SK-N-SH (cell line): Measurements from ENCODE around the gene ARHGAP6. TPM values are rescaled to one million over a fixed set of nuclear protein-coding genes. Genes with fewer than 3 reads are reported as not detected.
A peak's percentile ranks its signal among the peaks of the same experiment; 100 is the strongest.

ENCODE experiments used
- CTCF ChIA-PET: fragments of 300-600, 350-600 bp; formaldehyde crosslinking; extraction: SDS; loops from one replicate; lab custom pipeline; 2021; lab: Yijun Ruan, JAX
- POLR2A ChIA-PET: fragments of 350-600 bp; sonication (Branson Sonifier 250); formaldehyde crosslinking; extraction: SDS; loops from one replicate; lab custom pipeline; 2020; ENCODE audit warnings: antibody characterized with exemption, inconsistent platforms; lab: Yijun Ruan, JAX
- DNase-seq: peaks from one replicate; pipeline ENCODE4 v3.0.0; 2012
- H2AFZ ChIP-seq: fragments of 200-600 bp; sonication (generic); 2 replicates; pipeline ENCODE4 v1.8.1; 2016; ENCODE audit warnings: antibody characterized with exemption, mild to moderate bottlenecking, low read depth
- H3F3A ChIP-seq: fragments of 200-600 bp; sonication (generic); replicated peaks from 2 replicates; pipeline ENCODE3; 2016; ENCODE audit warnings: antibody characterized with exemption, mild to moderate bottlenecking; ENCODE audit not compliant: insufficient read depth
- H3K27ac ChIP-seq, 2 experiments: fragments of 200-500 bp in 1 of 2; fragments of 200-600 bp in 1 of 2; sonication (Bioruptor generic) in 1 of 2; sonication (generic), shearing (Covaris generic) in 1 of 2; 2 replicates each; pipeline versions ENCODE4 v1.5.1 to v1.6.1; 2014 to 2016; ENCODE audit warnings: low read depth in 2 of 2, inconsistent platforms in 1 of 2, low read length in 1 of 2, mild to moderate bottlenecking in 1 of 2, mixed read lengths in 1 of 2
- H3K27me3 ChIP-seq: fragments of 200-600 bp; sonication (generic), shearing (Covaris generic); 2 replicates; pipeline ENCODE4 v1.6.1; 2016; ENCODE audit warnings: mixed run types; ENCODE audit not compliant: insufficient read depth
- H3K36me3 ChIP-seq, 2 experiments: fragments of 200-500 bp in 1 of 2; fragments of 200-600 bp in 1 of 2; sonication (Bioruptor generic) in 1 of 2; sonication (generic) in 1 of 2; replicated peaks in 1 of 2; 2 replicates each; pipeline versions ENCODE3 to v1.5.1; 2014 to 2016; ENCODE audit warnings: low read length in 1 of 2, mild to moderate bottlenecking in 1 of 2; ENCODE audit not compliant: insufficient read depth in 2 of 2, control insufficient read depth in 1 of 2
- H3K4me1 ChIP-seq, 2 experiments: fragments of 200-500 bp in 1 of 2; fragments of 200-600 bp in 1 of 2; sonication (Bioruptor generic) in 1 of 2; sonication (generic), shearing (Covaris generic) in 1 of 2; 2 replicates each; pipeline versions ENCODE4 v1.5.1 to v1.6.1; 2014 to 2016; ENCODE audit warnings: low read depth in 1 of 2, low read length in 1 of 2, mixed run types in 1 of 2; ENCODE audit not compliant: insufficient read depth in 2 of 2, control insufficient read depth in 1 of 2
- H3K4me2 ChIP-seq: fragments of 200-600 bp; sonication (generic), shearing (Covaris generic); 2 replicates; pipeline ENCODE4 v1.6.1; 2017; ENCODE audit warnings: mixed run types
- H3K4me3 ChIP-seq, 2 experiments: fragments of 200-500 bp in 1 of 2; fragments of 200-600 bp in 1 of 2; sonication (Bioruptor generic) in 1 of 2; sonication (generic), shearing (Covaris generic) in 1 of 2; 2 replicates each; pipeline versions ENCODE4 v1.5.1 to v1.8.1; 2014 to 2016; ENCODE audit warnings: low read depth in 2 of 2, inconsistent platforms in 1 of 2, low read length in 1 of 2, mild to moderate bottlenecking in 1 of 2, mixed read lengths in 1 of 2, moderate library complexity in 1 of 2
- H3K79me2 ChIP-seq: fragments of 200-600 bp; sonication (generic); 2 replicates; pipeline ENCODE4 v1.8.1; 2017; ENCODE audit warnings: mild to moderate bottlenecking; ENCODE audit not compliant: insufficient read depth
- H3K9ac ChIP-seq: fragments of 200-600 bp; sonication (generic); 2 replicates; pipeline ENCODE4 v1.6.1; 2017; ENCODE audit warnings: mixed run types
- H3K9me2 ChIP-seq: fragments of 200-600 bp; sonication (generic); 2 replicates; pipeline ENCODE4 v1.6.1; 2017; ENCODE audit warnings: mixed run types
- H3K9me3 ChIP-seq: fragments of 200-600 bp; sonication (generic); 2 replicates; pipeline ENCODE4 v1.6.1; 2017; ENCODE audit warnings: mixed run types, mild to moderate bottlenecking, moderate library complexity
- H4K20me1 ChIP-seq: fragments of 200-600 bp; sonication (generic); 2 replicates; pipeline ENCODE4 v1.6.1; 2017; ENCODE audit warnings: mild to moderate bottlenecking, mixed run types; ENCODE audit not compliant: insufficient read depth
- EP300 ChIP-seq, 2 experiments: IDR thresholded peaks; 2 replicates each; pipeline versions ENCODE4 v1.4.0 to v1.6.1; 2012; ENCODE audit warnings: borderline replicate concordance in 1 of 2, low read depth in 1 of 2, low read length in 1 of 2
- EZH2phosphoT487 ChIP-seq: fragments of 200-600 bp; sonication (generic); IDR thresholded peaks from 2 replicates; pipeline ENCODE4 v1.6.1; 2017; ENCODE audit warnings: low read depth, mixed run types, mild to moderate bottlenecking, antibody characterized with exemption, moderate library complexity, borderline replicate concordance
- FOXJ3 ChIP-seq: sonication (generic); formaldehyde crosslinking; IDR thresholded peaks from 2 replicates; pipeline ENCODE4 v1.5.1; 2020; ENCODE audit warnings: mild to moderate bottlenecking, missing genetic modification reagents
- FOXM1 ChIP-seq: IDR thresholded peaks from 2 replicates; pipeline ENCODE4 v1.4.0; 2012; ENCODE audit warnings: low read depth, mild to moderate bottlenecking
- GABPA ChIP-seq: IDR thresholded peaks from 2 replicates; pipeline ENCODE4 v1.4.0; 2012; ENCODE audit warnings: low read depth, mild to moderate bottlenecking
- GATA2 ChIP-seq: sonication (generic); formaldehyde crosslinking; IDR thresholded peaks from 2 replicates; pipeline ENCODE4 v1.5.0; 2020; ENCODE audit warnings: mild to moderate bottlenecking, missing genetic modification reagents
- JUND ChIP-seq: IDR thresholded peaks from 2 replicates; pipeline ENCODE4 v1.4.0; 2012
- MXI1 ChIP-seq: IDR thresholded peaks from 2 replicates; pipeline ENCODE4 v1.6.1; 2012; ENCODE audit warnings: mild to moderate bottlenecking, low read depth, low read length, improper control_type of control experiment
- NFIC ChIP-seq: IDR thresholded peaks from 2 replicates; pipeline ENCODE4 v1.4.0; 2012; ENCODE audit warnings: borderline replicate concordance
- NRF1 ChIP-seq: IDR thresholded peaks from 2 replicates; pipeline ENCODE4 v1.6.1; 2012; ENCODE audit warnings: low read depth, mild to moderate bottlenecking, low read length
- POLR2AphosphoS5 ChIP-seq: IDR thresholded peaks from 2 replicates; pipeline ENCODE4 v1.6.1; 2012; ENCODE audit warnings: low read depth, low read length
- RAD21 ChIP-seq: IDR thresholded peaks from 2 replicates; pipeline ENCODE4 v1.6.1; 2012; ENCODE audit warnings: mild to moderate bottlenecking, low read length
- SMC3 ChIP-seq: IDR thresholded peaks from 2 replicates; pipeline ENCODE4 v1.6.1; 2012; ENCODE audit warnings: low read depth, low read length, improper control_type of control experiment
- TAF1 ChIP-seq: IDR thresholded peaks from 2 replicates; pipeline ENCODE4 v1.6.1; 2012; ENCODE audit warnings: low read depth, mild to moderate bottlenecking, low read length, moderate library complexity, borderline replicate concordance
- TEAD4 ChIP-seq: IDR thresholded peaks from 2 replicates; pipeline ENCODE4 v1.4.0; 2012; ENCODE audit warnings: mild to moderate bottlenecking, borderline replicate concordance; ENCODE audit not compliant: insufficient read depth
- WGBS: methylation state at CpG from one replicate; pipeline ENCODE4 v1.1.6; 2017; ENCODE audit warnings: low lambda C conversion rate; 5-methylcytosine and 5-hydroxymethylcytosine counted together
- polyA plus RNA-seq, 3 experiments: library from polyadenylated mRNA; depleted of rRNA; stranded (reverse); fragments of >200 nt; gene quantifications; 2 replicates each; pipeline ENCODE4 v1.2.3, GENCODE V29; 2012
- TF ChIP-seq, protein P1 (sequence below): IDR thresholded peaks from 2 replicates; pipeline ENCODE4; 2012
- TF ChIP-seq, protein P2 (sequence below): fragments of 150-350 bp; IDR thresholded peaks from 2 replicates; pipeline ENCODE4 v1.6.1; 2017; ENCODE audit warnings: antibody characterized with exemption, low read length, low read depth, borderline replicate concordance
- TF ChIP-seq, protein P3 (sequence below): IDR thresholded peaks from 2 replicates; pipeline ENCODE4 v1.4.0; 2012; ENCODE audit warnings: low read depth

Gene ARHGAP6
- polyA plus RNA-seq, 1 of the 3 experiments (the other 2 are of a cell fraction): 0.16 TPM

GRCh38 chrX:11266573-11267003, 399.1 kb downstream of the ARHGAP6 start:
- Histone ChIP-seq H3K4me3 (no peak overlapping the region), H3K4me1 (no peaks in the 10 kb centered on the region), H3K27ac (no peak overlapping the region), H3K79me2 (no peaks in the 10 kb centered on the region), H2AFZ (no peak overlapping the region), H3K9me3 (no peaks in the 10 kb centered on the region), H3F3A (no peaks in the 10 kb centered on the region)
- TF ChIP-seq NFIC (no peak), GABPA (no peak), NRF1 (no peak), EZH2phosphoT487 (no peak), TEAD4 (no peak), JUND (no peak), EP300 (IDR thresholded peaks at IDR 0.05; ENCODE audit: borderline replicate concordance in 1 of 2, low read depth in 1 of 2, low read length in 1 of 2) (no peak), SMC3 (no peak), FOXJ3 (CRISPR knock-in tag) (no peak)
- TF ChIP-seq, protein P1, sequence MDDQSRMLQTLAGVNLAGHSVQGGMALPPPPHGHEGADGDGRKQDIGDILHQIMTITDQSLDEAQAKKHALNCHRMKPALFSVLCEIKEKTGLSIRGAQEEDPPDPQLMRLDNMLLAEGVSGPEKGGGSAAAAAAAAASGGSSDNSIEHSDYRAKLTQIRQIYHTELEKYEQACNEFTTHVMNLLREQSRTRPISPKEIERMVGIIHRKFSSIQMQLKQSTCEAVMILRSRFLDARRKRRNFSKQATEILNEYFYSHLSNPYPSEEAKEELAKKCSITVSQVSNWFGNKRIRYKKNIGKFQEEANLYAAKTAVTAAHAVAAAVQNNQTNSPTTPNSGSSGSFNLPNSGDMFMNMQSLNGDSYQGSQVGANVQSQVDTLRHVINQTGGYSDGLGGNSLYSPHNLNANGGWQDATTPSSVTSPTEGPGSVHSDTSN: no peak
- TF ChIP-seq, protein P2, sequence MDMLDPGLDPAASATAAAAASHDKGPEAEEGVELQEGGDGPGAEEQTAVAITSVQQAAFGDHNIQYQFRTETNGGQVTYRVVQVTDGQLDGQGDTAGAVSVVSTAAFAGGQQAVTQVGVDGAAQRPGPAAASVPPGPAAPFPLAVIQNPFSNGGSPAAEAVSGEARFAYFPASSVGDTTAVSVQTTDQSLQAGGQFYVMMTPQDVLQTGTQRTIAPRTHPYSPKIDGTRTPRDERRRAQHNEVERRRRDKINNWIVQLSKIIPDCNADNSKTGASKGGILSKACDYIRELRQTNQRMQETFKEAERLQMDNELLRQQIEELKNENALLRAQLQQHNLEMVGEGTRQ: no peak
- TF ChIP-seq, all 33 proteins: peak for 0
- H3K27me3 ChIP-seq: no peaks in the 10 kb centered on the region
- H4K20me1 ChIP-seq: no peaks in the 10 kb centered on the region
- no peak for DNase-seq
- ChIA-PET CTCF (no interaction called here), POLR2A (no interaction called here)
- WGBS: 49% methylated on average over 5 of the region's 5 CpGs
- no peak overlapping the region for H3K9ac ChIP-seq
- H3K4me2 ChIP-seq: no peak overlapping the region
- H3K36me3 ChIP-seq: no peaks in the 10 kb centered on the region
- H3K9me2 ChIP-seq: no peaks in the 10 kb centered on the region

DNA sequence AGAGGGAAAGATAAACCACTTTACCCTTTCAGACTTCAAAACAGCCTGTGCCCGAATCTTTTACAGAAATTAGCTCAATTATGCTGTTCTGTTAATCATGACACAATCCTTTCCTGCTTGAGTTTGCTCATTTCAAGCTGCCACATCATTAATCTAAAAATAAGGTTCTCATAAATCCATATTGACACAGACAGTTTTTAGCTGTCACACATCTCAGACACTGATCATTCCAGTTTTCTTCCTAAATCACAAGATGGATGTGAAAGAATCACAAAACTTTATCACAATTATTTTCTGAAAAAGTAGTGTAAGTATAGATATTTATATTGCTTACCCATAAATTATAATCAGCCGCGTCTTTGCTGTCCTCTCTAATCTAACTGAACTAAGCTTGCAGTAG, 400.4 kb downstream of the ARHGAP6 start:
- Histone ChIP-seq H3K27me3 (no peaks in the 10 kb centered on the region), H3K4me2 (no peak overlapping the region), H3K9ac (no peak overlapping the region), H3K36me3 (no peaks in the 10 kb centered on the region), H2AFZ (peak overlapping the region; percentile 52; the same call in 1 of the 2 replicates), H3K9me2 (no peaks in the 10 kb centered on the region), H3K27ac (no peak overlapping the region), H3K9me3 (no peaks in the 10 kb centered on the region), H3K4me1 (no peaks in the 10 kb centered on the region), H4K20me1 (no peaks in the 10 kb centered on the region), H3K79me2 (no peaks in the 10 kb centered on the region), H3F3A (no peaks in the 10 kb centered on the region), H3K4me3 (no peak overlapping the region)
- 29% methylated on average over 3 of the region's 3 CpGs for WGBS
- TF ChIP-seq SMC3: no peak
- TF ChIP-seq EP300 (IDR thresholded peaks at IDR 0.05; ENCODE audit: borderline replicate concordance in 1 of 2, low read depth in 1 of 2, low read length in 1 of 2): no peak
- TF ChIP-seq, protein P3, sequence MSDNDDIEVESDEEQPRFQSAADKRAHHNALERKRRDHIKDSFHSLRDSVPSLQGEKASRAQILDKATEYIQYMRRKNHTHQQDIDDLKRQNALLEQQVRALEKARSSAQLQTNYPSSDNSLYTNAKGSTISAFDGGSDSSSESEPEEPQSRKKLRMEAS: no peak
- TF ChIP-seq FOXM1: no peak
- no peak for TF ChIP-seq RAD21
- no peak for TF ChIP-seq MXI1
- no peak for TF ChIP-seq GATA2
- TF ChIP-seq, protein P1: no peak
- TF ChIP-seq TEAD4: no peak
- TF ChIP-seq TAF1: no peak
- no peak for TF ChIP-seq JUND
- TF ChIP-seq POLR2AphosphoS5: no peak
- DNase-seq: no peak
- POLR2A ChIA-PET: interaction anchor here (0.7 kb wide), 1 partner anchor 42 kb away, joined by 3 read pairs; no protein-coding TSS in a partner anchor
- CTCF ChIA-PET: no interaction called here
